SK-N-SH (cell line): ENCODE data around the gene KNCN. TPM values are rescaled to one million over a fixed set of nuclear protein-coding genes. Genes with fewer than 3 reads are reported as not detected.

Experiments
- CTCF ChIA-PET: fragments of 300-600, 350-600 bp; formaldehyde crosslinking; extraction: SDS; loops from one replicate; lab custom pipeline; 2021; lab: Yijun Ruan, JAX
- POLR2A ChIA-PET: fragments of 350-600 bp; sonication (Branson Sonifier 250); formaldehyde crosslinking; extraction: SDS; loops from one replicate; lab custom pipeline; 2020; ENCODE audit warnings: antibody characterized with exemption, inconsistent platforms; lab: Yijun Ruan, JAX
- DNase-seq: peaks from one replicate; pipeline ENCODE4 v3.0.0; 2012
- H2AFZ ChIP-seq: fragments of 200-600 bp; sonication (generic); 2 replicates; pipeline ENCODE4 v1.8.1; 2016; ENCODE audit warnings: antibody characterized with exemption, mild to moderate bottlenecking, low read depth
- H3F3A ChIP-seq: fragments of 200-600 bp; sonication (generic); replicated peaks from 2 replicates; pipeline ENCODE3; 2016; ENCODE audit warnings: antibody characterized with exemption, mild to moderate bottlenecking; ENCODE audit not compliant: insufficient read depth
- H3K27ac ChIP-seq, 2 experiments: fragments of 200-500 bp in 1 of 2; fragments of 200-600 bp in 1 of 2; sonication (Bioruptor generic) in 1 of 2; sonication (generic), shearing (Covaris generic) in 1 of 2; 2 replicates each; pipeline versions ENCODE4 v1.5.1 to v1.6.1; 2014 to 2016; ENCODE audit warnings: low read depth in 2 of 2, inconsistent platforms in 1 of 2, low read length in 1 of 2, mild to moderate bottlenecking in 1 of 2, mixed read lengths in 1 of 2
- H3K27me3 ChIP-seq: fragments of 200-600 bp; sonication (generic), shearing (Covaris generic); 2 replicates; pipeline ENCODE4 v1.6.1; 2016; ENCODE audit warnings: mixed run types; ENCODE audit not compliant: insufficient read depth
- H3K36me3 ChIP-seq, 2 experiments: fragments of 200-500 bp in 1 of 2; fragments of 200-600 bp in 1 of 2; sonication (Bioruptor generic) in 1 of 2; sonication (generic) in 1 of 2; replicated peaks in 1 of 2; 2 replicates each; pipeline versions ENCODE3 to v1.5.1; 2014 to 2016; ENCODE audit warnings: low read length in 1 of 2, mild to moderate bottlenecking in 1 of 2; ENCODE audit not compliant: insufficient read depth in 2 of 2, control insufficient read depth in 1 of 2
- H3K4me1 ChIP-seq, 2 experiments: fragments of 200-500 bp in 1 of 2; fragments of 200-600 bp in 1 of 2; sonication (Bioruptor generic) in 1 of 2; sonication (generic), shearing (Covaris generic) in 1 of 2; 2 replicates each; pipeline versions ENCODE4 v1.5.1 to v1.6.1; 2014 to 2016; ENCODE audit warnings: low read depth in 1 of 2, low read length in 1 of 2, mixed run types in 1 of 2; ENCODE audit not compliant: insufficient read depth in 2 of 2, control insufficient read depth in 1 of 2
- H3K4me2 ChIP-seq: fragments of 200-600 bp; sonication (generic), shearing (Covaris generic); 2 replicates; pipeline ENCODE4 v1.6.1; 2017; ENCODE audit warnings: mixed run types
- H3K4me3 ChIP-seq, 2 experiments: fragments of 200-500 bp in 1 of 2; fragments of 200-600 bp in 1 of 2; sonication (Bioruptor generic) in 1 of 2; sonication (generic), shearing (Covaris generic) in 1 of 2; 2 replicates each; pipeline versions ENCODE4 v1.5.1 to v1.8.1; 2014 to 2016; ENCODE audit warnings: low read depth in 2 of 2, inconsistent platforms in 1 of 2, low read length in 1 of 2, mild to moderate bottlenecking in 1 of 2, mixed read lengths in 1 of 2, moderate library complexity in 1 of 2
- H3K79me2 ChIP-seq: fragments of 200-600 bp; sonication (generic); 2 replicates; pipeline ENCODE4 v1.8.1; 2017; ENCODE audit warnings: mild to moderate bottlenecking; ENCODE audit not compliant: insufficient read depth
- H3K9ac ChIP-seq: fragments of 200-600 bp; sonication (generic); 2 replicates; pipeline ENCODE4 v1.6.1; 2017; ENCODE audit warnings: mixed run types
- H3K9me2 ChIP-seq: fragments of 200-600 bp; sonication (generic); 2 replicates; pipeline ENCODE4 v1.6.1; 2017; ENCODE audit warnings: mixed run types
- H3K9me3 ChIP-seq: fragments of 200-600 bp; sonication (generic); 2 replicates; pipeline ENCODE4 v1.6.1; 2017; ENCODE audit warnings: mixed run types, mild to moderate bottlenecking, moderate library complexity
- H4K20me1 ChIP-seq: fragments of 200-600 bp; sonication (generic); 2 replicates; pipeline ENCODE4 v1.6.1; 2017; ENCODE audit warnings: mild to moderate bottlenecking, mixed run types; ENCODE audit not compliant: insufficient read depth
- CHD2 ChIP-seq: fragments of 150-350 bp; IDR thresholded peaks from 2 replicates; pipeline ENCODE4 v1.6.1; 2018; ENCODE audit warnings: low read length; ENCODE audit not compliant: partially characterized antibody
- CTCF ChIP-seq: fragments of 200-600 bp; sonication (generic); IDR thresholded peaks from 2 replicates; pipeline ENCODE4 v1.6.1; 2017; ENCODE audit warnings: antibody characterized with exemption, mild to moderate bottlenecking, moderate library complexity
- EP300 ChIP-seq, 2 experiments: IDR thresholded peaks; 2 replicates each; pipeline versions ENCODE4 v1.4.0 to v1.6.1; 2012; ENCODE audit warnings: borderline replicate concordance in 1 of 2, low read depth in 1 of 2, low read length in 1 of 2
- FOXJ3 ChIP-seq: sonication (generic); formaldehyde crosslinking; IDR thresholded peaks from 2 replicates; pipeline ENCODE4 v1.5.1; 2020; ENCODE audit warnings: mild to moderate bottlenecking, missing genetic modification reagents
- FOXM1 ChIP-seq: IDR thresholded peaks from 2 replicates; pipeline ENCODE4 v1.4.0; 2012; ENCODE audit warnings: low read depth, mild to moderate bottlenecking
- IRF3 ChIP-seq: fragments of 150-350 bp; IDR thresholded peaks from 2 replicates; pipeline ENCODE4 v1.6.1; 2016; ENCODE audit warnings: mild to moderate bottlenecking, low read depth, low read length
- JUND ChIP-seq: IDR thresholded peaks from 2 replicates; pipeline ENCODE4 v1.4.0; 2012
- POLR2AphosphoS5 ChIP-seq: IDR thresholded peaks from 2 replicates; pipeline ENCODE4 v1.6.1; 2012; ENCODE audit warnings: low read depth, low read length
- REST ChIP-seq: IDR thresholded peaks from 2 replicates; pipeline ENCODE4 v1.6.1; 2012; ENCODE audit warnings: mild to moderate bottlenecking, low read depth, low read length, moderate library complexity
- RXRA ChIP-seq: IDR thresholded peaks from 2 replicates; pipeline ENCODE4 v1.4.0; 2012; ENCODE audit warnings: low read depth, mild to moderate bottlenecking, borderline replicate concordance
- SIN3A ChIP-seq: IDR thresholded peaks from 2 replicates; pipeline ENCODE4 v1.6.1; 2012; ENCODE audit warnings: low read depth, mild to moderate bottlenecking, low read length, moderate library complexity, borderline replicate concordance
- TCF12 ChIP-seq: IDR thresholded peaks from 2 replicates; pipeline ENCODE4 v1.4.0; 2012
- USF1 ChIP-seq: IDR thresholded peaks from 2 replicates; pipeline ENCODE4 v1.4.0; 2012; ENCODE audit warnings: low read depth, borderline replicate concordance
- YY1 ChIP-seq: IDR thresholded peaks from 2 replicates; pipeline ENCODE4 v1.4.0; 2012; ENCODE audit warnings: low read depth, mild to moderate bottlenecking
- WGBS: methylation state at CpG from one replicate; pipeline ENCODE4 v1.1.6; 2017; ENCODE audit warnings: low lambda C conversion rate; 5-methylcytosine and 5-hydroxymethylcytosine counted together
- polyA plus RNA-seq, 3 experiments: library from polyadenylated mRNA; depleted of rRNA; stranded (reverse); fragments of >200 nt; gene quantifications; 2 replicates each; pipeline ENCODE4 v1.2.3, GENCODE V29; 2012
- TF ChIP-seq, protein P1 (sequence below): IDR thresholded peaks from 2 replicates; pipeline ENCODE4 v1.4.0; 2012; ENCODE audit warnings: low read depth
- TF ChIP-seq, protein P2 (sequence below): fragments of 150-350 bp; IDR thresholded peaks from 2 replicates; pipeline ENCODE4 v1.6.1; 2017; ENCODE audit warnings: antibody characterized with exemption, low read length, low read depth, borderline replicate concordance

The KNCN gene
- polyA plus RNA-seq, 1 of the 3 experiments (the other 2 are of a cell fraction), result not detected

- Histone ChIP-seq H3K27ac (no peak overlapping the region), H3K79me2 (no peaks in the 10 kb centered on the region), H2AFZ (no peak overlapping the region), H3F3A (no peaks in the 10 kb centered on the region), H3K36me3 (peaks cover 0 to 6% of the 10 kb centered on the region in 2 experiments), H4K20me1 (no peaks in the 10 kb centered on the region), H3K9me3 (no peaks in the 10 kb centered on the region), H3K9ac (no peak overlapping the region), H3K4me3 (no peak overlapping the region), H3K9me2 (no peaks in the 10 kb centered on the region), H3K27me3 (no peaks in the 10 kb centered on the region), H3K4me1 (no peaks in the 10 kb centered on the region; a peak in 1 of 4 replicates), H3K4me2 (no peak overlapping the region)
- ChIA-PET POLR2A (interaction anchor here (0.7 kb wide), 1 partner anchor 13 kb away, joined by 3 read pairs; no protein-coding TSS in a partner anchor), CTCF (interaction anchor here (1.0 to 1.4 kb wide), 5 partner anchors 10 to 113 kb away, joined by 3 to 9 read pairs (median 4); no protein-coding TSS in a partner anchor)
- DNase-seq, result no peak
- WGBS, result 85% methylated on average over 9 of the region's 20 CpGs
- TF ChIP-seq CHD2 (no peak), JUND (no peak), EP300 (IDR thresholded peaks at IDR 0.05; ENCODE audit: borderline replicate concordance in 1 of 2, low read depth in 1 of 2, low read length in 1 of 2) (no peak), POLR2AphosphoS5 (no peak), TCF12 (no peak)
- TF ChIP-seq, protein P1, sequence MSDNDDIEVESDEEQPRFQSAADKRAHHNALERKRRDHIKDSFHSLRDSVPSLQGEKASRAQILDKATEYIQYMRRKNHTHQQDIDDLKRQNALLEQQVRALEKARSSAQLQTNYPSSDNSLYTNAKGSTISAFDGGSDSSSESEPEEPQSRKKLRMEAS, result no peak
These were observed 6.9 kb upstream of the KNCN start for GRCh38 chr1:46558141-46558963.

- POLR2A ChIA-PET, result no interaction called here
- no peak for TF ChIP-seq SIN3A
- TF ChIP-seq IRF3, result no peak
- no peak for TF ChIP-seq USF1
- no peak for TF ChIP-seq REST
- no peak for TF ChIP-seq RXRA
- TF ChIP-seq CHD2, result no peak
- no peak for TF ChIP-seq FOXJ3 (CRISPR knock-in tag)
- no peak for TF ChIP-seq YY1
- no peak for TF ChIP-seq POLR2AphosphoS5
- no peak for TF ChIP-seq CTCF
- no peak for TF ChIP-seq FOXM1
- TF ChIP-seq, protein P2, sequence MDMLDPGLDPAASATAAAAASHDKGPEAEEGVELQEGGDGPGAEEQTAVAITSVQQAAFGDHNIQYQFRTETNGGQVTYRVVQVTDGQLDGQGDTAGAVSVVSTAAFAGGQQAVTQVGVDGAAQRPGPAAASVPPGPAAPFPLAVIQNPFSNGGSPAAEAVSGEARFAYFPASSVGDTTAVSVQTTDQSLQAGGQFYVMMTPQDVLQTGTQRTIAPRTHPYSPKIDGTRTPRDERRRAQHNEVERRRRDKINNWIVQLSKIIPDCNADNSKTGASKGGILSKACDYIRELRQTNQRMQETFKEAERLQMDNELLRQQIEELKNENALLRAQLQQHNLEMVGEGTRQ, result no peak
- no peak for TF ChIP-seq EP300 (IDR thresholded peaks at IDR 0.05; ENCODE audit: borderline replicate concordance in 1 of 2, low read depth in 1 of 2, low read length in 1 of 2)
- no peak for DNase-seq
These were observed 6.0 kb upstream of the KNCN start for GRCh38 chr1:46557403-46557802.

More at GRCh38 chr1:46557403-46557802, 6.0 kb upstream of the KNCN start:
- WGBS, result 83% methylated on average over 5 of the region's 5 CpGs
- no peaks in the 10 kb centered on the region for H3K9me2 ChIP-seq
- H4K20me1 ChIP-seq, result no peaks in the 10 kb centered on the region
- H2AFZ ChIP-seq, result no peak overlapping the region
- no peak overlapping the region for H3K9ac ChIP-seq
- no peaks in the 10 kb centered on the region; a peak in 1 of 4 replicates for H3K4me1 ChIP-seq
- H3K9me3 ChIP-seq, result no peaks in the 10 kb centered on the region
- H3K27me3 ChIP-seq, result no peaks in the 10 kb centered on the region
- no peak overlapping the region for H3K4me3 ChIP-seq
- H3K79me2 ChIP-seq, result no peaks in the 10 kb centered on the region
- no peaks in the 10 kb centered on the region for H3F3A ChIP-seq
- CTCF ChIA-PET, result interaction anchor here (1.2 kb wide), 1 partner anchor 9 kb away, joined by 3 read pairs; no protein-coding TSS in a partner anchor
- H3K4me2 ChIP-seq, result no peak overlapping the region
- H3K36me3 ChIP-seq, result peaks cover 0 to 3% of the 10 kb centered on the region in 2 experiments
- H3K27ac ChIP-seq, result no peak overlapping the region
